Activated CD4-positive, alpha-beta T cell treated with anti-CD3 and anti-CD28 coated beads for 24 hours (primary cell): ENCODE results near the gene HGS.

Experiments
- DNase-seq, 2 donors: peaks; one replicate each; pipeline ENCODE4 v3.0.0-alpha.2; 2020; ENCODE audit warnings: low read depth in 2 of 2

The HGS gene, protein sequence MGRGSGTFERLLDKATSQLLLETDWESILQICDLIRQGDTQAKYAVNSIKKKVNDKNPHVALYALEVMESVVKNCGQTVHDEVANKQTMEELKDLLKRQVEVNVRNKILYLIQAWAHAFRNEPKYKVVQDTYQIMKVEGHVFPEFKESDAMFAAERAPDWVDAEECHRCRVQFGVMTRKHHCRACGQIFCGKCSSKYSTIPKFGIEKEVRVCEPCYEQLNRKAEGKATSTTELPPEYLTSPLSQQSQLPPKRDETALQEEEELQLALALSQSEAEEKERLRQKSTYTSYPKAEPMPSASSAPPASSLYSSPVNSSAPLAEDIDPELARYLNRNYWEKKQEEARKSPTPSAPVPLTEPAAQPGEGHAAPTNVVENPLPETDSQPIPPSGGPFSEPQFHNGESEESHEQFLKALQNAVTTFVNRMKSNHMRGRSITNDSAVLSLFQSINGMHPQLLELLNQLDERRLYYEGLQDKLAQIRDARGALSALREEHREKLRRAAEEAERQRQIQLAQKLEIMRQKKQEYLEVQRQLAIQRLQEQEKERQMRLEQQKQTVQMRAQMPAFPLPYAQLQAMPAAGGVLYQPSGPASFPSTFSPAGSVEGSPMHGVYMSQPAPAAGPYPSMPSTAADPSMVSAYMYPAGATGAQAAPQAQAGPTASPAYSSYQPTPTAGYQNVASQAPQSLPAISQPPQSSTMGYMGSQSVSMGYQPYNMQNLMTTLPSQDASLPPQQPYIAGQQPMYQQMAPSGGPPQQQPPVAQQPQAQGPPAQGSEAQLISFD

DNA sequence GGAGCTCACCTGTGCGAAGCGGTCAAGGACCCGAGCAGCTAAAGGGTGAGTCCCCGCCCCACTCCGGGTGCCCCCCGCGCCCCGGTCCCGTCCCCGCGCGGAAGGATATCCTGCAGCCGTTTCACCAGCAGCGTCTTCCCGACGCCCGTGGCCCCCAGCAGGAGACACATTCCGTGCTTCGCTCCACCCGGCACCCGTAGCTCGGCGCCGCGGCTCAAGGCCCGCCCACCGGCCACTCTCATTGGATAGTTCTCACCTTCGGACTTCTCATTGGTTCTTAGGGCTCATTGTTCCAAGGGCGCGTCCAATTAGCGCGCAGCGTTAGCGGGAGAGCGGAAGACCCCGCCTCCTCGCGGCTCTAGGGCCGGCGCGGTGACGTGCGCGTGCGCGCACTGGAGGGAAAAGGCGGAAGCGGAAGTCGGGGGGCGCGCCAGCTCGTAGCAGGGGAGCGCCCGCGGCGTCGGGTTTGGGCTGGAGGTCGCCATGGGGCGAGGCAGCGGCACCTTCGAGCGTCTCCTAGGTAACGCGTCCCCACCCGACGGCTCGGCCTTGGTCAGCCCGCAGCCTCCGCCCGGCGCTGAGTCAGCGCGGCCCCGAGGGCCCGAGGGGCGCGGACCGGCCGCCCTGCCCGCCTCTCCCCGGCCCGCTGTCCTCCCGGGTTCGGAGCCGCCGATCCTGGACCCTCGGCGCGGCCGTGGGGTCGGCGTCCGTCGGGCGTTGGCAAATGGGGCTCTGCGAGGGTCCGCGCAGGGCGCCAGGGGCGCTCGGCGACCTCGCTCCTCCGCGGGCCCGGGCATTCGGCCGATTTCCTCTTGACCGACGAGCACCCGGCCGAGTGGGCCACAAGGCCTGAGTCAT lies at the start of gene HGS, which contains the start of gene ARL16:
Gene HGS (plus strand): TSS at position 428 of the 858 bp plus-strand sequence. CDS start 56 bp downstream, at position 484.
Gene ARL16 (minus strand): TSS at position 214 of the 858 bp plus-strand sequence. CDS start 44 bp downstream, at position 170.
- peak; percentile 96 to 97 for DNase-seq

DNA sequence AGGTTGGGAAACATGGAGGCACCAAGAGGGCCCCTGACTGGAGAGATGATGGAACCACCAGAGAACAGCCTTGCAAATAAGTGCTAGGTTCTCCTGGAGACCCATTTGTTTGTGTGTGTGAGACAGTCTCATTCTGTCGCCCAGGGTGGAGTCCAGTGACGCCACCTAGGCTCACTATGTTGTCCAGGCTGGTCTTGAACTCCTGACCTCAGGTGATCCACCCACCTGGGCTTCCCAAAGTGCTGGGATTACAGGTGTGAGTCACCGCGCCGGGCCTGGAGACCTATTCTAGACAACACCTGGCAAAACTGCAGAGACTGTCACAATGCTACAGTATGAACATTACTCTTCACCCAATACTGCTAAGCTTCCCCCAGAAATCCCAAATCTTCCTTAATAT lies 48.4 kb upstream of the HGS start:
- DNase-seq: no peak

DNA sequence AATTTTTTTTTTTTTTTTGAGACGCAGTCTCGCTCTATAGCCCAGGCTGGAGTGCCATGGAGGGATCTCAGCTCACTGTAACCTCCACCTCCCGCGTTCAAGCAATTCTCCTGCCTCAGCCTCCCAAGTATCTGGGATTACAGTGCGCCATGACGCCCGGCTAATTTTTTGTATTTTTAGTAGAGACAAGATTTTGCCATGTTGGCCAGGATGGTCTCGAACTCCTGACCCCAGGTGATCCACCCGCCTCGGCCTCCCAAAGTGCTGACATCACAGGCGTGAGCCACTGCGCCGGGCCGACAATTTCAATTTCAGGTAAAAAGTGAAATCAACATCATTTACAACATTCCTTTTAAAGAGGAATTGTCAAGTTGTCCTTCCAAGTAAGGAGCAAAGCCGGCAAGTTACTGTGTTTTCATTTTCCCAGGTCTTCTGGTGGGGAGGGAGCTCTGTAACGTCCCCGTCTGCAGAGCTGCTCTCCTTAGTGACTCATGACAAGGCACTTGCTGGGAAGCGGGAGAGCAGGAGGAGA lies 47.8 kb upstream of the HGS start:
- DNase-seq: no peak

DNA sequence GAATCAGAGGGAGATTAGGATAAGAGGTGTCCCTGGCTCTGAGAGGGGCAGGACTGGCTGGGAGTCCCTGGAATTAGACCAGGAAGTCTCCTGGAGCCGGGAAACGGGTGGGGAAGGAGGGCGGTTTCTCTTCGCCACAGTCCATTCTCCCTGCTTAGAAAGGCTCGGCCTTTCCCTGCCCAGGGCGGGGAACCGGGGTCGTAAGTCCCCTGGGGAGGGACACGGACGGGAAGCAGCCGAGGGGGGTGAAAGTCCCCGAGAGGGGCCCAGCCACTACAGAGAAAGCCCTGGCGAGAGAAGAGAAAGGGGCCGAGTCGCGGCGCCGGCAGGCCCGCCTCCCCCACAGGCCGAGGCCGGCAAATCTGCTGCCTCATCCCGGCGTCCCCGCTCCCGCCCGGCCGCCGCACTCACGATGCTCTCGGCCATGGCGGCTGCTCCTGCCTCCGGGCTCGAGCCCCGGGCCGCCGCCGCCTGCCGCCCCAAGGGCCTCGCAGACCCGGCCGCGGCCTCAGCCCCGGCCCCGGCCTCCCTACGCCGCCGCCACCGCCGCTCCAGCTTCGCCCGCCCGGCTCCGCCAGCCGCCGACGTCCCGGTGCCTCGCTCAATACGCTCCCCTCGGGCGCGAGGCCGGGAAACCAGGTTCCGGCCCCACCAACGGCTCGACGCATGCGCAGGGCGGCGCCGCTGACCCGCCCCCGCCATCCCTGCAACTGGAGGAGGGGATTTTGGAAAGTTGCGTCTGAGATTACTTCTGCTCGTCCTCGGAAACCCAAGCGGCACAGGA lies 47.1 kb upstream of the HGS start, which contains the start of the genes NPLOC4 and TSPAN10:
Gene NPLOC4 (minus strand): TSS at position 608 of the 784 bp plus-strand sequence. CDS start 182 bp downstream, at position 426.
Gene TSPAN10 (plus strand): TSS at position 692 of the 784 bp plus-strand sequence. CDS start 5,217 bp downstream, outside the sequence.
- DNase-seq: peak; percentile 79 to 81

DNA sequence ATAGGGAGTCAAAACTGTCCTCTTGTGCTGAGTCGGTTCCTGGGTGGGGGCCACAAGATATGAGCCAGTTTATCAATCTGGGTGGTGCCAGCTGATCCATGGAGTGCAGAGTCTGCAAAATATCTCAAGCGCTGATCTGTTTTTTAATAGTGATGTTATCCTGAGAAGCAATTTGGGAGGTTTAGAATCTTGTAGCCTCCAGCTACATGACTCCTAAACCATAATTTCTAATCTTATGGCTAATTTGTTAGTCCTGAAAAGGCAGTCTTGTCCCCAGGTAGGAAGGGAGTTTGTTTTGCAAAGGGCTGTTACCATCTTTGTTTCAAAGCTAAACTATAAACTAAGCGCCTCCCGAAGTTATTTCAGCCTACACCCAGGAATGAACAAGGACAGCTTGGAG lies 45.1 kb upstream of the HGS start:
- no peak for DNase-seq

DNA sequence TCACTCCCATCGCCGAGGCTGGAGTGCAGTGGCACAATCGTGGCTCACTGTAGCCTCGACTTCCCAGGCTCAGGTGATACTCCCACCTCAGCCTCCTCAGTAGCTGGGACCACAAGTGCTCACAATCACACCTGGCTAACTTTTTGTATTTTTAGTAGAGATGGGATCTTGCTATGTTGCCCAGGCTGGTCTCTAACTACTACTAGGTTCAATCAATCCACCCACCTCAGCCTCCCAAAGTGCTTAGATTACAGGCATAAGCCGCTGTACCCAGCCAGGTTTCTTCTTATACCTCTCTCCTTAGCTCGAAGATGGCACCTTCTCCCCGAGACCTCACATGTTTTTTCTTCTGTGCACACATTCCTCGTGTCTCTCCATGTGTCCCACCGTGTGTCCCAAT lies 43.8 kb upstream of the HGS start:
- no peak for DNase-seq

DNA sequence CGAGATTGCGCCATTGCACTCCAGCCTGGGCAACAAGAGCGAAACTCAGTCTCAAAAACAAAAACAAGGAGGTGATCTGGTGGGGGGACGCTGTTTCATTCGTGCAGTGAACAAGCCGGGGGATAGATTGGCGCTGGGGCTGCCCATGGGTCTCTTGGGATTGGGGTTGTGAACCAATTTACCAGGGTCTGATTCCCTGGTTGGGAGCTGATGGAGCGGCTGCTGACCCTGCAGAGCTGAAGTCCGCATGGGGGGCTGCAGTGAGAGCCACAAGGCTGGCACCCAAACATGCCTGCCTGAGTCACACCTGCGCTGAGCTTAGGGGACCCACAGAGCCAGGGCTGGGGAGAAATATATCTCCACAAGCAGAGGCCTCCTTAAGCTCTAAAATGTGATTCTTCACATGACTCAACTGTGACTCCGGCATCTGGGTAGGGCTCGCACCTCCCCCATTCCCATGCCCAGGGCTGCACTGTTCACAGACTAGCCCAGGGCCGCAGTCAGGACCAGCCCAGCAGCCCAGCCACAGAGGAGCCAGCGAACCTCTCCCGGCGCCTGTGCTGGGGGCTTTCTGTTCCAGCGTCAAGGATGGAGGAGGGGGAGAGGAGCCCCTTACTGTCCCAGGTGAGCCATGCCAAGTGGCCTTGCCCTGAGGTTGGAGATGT lies 41.9 kb upstream of the HGS start:
- DNase-seq: no peak

DNA sequence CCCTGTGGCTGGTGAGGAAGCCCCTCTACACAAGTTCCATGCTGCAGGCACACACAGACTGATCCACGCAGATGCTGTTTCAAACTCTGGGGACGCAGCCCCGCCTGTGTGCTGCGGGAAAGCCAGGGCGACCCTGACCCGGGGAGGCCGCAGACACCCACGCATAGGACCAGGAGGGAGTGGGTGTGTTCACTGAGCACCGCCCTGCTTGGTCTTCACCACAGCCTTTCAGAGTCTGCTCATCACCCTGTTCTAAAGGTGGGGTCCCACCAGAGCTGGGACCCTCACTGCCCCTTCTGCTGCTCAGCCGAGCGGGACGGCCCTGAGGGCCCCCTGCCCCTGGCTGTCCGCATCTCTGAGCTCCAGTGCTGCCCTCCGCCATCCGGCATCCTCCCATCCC lies 39.3 kb upstream of the HGS start:
- no peak for DNase-seq

DNA sequence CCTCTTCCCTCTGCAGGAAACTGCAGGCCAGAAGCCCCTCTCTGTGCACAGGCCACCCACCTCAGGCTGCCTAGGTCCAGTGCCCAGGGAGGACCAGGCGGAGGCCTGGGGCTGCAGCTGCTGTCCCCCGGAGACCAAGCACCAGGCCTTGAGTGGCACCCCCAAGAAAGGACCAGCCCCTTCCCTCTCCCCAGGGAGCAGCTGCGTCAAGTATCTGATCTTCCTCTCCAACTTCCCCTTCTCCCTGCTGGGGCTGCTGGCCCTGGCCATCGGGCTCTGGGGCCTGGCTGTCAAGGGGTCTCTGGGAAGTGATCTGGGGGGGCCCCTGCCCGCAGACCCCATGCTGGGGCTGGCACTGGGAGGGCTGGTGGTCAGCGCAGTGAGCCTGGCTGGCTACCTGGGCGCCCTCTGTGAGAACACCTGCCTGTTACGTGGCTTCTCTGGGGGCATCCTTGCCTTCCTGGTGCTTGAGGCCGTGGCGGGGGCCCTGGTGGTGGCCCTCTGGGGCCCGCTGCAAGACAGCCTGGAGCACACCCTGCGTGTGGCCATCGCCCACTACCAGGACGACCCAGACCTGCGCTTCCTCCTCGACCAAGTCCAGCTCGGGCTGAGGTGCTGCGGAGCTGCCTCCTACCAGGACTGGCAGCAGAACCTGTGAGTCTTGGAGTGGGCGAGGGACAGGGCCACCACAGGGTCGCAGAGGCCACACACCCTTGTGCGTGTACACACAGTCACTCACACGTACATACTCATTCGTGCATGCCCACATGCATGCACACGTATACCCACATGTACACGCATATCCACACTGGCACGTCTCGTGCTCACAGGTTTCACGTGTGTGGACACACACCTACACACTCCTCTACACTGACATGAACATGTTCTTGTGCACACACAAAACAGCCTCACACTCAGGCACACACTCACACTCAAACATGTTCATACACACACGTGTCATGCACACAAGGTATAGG lies 38.5 kb upstream of the HGS start:
- no peak for DNase-seq

DNA sequence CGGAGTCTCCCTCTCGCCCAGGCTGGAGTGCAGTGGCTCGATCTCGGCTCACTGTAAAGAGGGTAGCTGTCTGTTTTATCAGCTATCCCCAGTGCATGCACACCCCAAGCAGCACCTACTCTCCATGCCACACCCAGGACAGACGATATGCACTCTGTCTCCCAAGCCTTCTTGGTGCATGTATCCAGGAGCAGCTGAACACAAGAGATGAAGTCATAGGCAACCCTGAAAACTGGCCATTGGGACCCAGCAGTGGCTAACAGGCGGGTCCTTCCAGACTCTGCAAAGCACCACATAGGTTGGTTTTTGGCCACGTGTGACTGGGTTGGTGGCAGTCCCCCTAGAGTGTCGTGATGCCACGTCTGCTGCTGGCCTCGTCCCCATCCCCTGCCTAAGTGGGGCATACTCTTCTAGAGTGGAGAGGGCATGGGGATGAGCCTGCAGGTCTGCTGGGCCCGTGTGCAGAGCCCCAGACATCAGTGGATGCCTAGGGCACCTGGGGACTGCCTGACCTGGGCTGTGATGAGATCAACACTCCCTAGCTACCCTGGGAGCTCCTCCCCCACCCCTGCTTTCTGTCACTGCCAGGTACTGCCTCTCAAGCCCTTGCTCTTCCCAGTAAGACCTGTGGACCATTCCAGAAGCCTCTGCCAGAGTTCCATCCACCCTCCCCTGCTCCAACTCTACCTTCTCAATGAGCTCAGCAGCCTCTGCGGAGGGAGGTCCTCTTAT lies 36.8 kb upstream of the HGS start:
- no peak for DNase-seq

DNA sequence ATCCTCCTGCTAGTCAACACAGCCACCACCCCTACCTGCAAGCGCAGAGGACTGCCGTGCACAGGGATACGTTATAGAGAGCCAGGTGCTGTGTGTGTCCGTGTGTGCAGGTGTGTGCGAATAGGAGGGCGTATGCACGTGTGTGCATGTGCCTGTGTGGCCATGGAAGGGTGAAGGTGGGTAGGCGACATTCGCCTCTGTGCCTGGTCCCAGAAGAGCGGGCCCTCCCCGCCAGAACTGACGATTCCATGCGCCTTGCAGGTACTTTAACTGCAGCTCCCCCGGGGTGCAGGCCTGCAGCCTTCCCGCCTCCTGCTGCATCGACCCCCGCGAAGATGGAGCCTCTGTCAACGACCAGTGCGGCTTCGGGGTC lies 36.2 kb upstream of the HGS start:
- DNase-seq: no peak

DNA sequence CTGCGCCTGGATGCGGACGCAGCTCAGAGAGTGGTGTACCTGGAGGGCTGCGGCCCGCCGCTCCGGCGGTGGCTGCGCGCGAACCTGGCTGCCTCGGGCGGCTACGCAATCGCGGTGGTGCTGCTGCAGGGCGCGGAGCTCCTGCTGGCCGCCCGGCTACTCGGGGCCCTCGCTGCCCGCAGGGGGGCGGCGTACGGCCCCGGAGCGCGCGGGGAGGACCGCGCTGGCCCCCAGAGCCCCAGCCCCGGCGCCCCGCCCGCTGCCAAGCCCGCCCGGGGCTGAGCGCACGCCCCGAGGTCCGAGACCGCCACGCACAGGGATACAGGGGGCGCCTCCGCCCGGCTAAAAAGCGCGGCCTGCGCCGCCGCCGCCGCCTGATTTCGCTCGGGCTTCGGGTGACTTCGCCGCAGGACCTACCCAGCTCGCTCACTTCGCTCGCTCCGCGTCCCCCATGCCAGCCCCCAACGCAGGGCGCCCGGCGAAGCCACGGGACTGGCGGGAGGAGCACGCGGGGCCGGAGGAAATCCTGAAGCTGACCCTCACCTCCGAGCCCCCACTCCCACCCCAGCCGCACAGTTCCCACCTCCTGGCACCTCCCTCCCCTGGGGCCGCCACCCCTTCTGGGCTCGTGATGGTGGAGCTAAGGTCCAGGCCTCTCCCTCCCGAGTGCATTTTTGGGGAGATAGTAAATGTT lies 35.7 kb upstream of the HGS start:
- no peak for DNase-seq

DNA sequence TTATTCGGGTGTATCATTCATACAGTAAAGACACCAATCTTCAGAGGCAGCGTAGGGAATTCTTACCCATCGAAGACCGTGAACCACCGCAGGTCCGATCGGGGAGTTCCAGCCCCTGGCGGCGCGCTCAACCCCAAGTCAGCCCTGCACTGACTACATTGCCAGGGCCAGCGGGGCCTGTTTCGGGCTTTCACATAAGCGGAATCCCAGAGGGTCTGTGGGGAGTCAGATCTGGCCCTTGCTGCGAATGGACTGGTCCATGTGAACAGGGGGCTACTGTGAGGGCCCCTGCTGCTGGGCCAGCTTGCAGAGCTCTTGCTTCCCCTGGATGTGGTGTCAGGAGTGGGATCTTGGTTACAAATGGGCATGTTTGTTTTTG lies 35.1 kb upstream of the HGS start:
- DNase-seq: no peak

DNA sequence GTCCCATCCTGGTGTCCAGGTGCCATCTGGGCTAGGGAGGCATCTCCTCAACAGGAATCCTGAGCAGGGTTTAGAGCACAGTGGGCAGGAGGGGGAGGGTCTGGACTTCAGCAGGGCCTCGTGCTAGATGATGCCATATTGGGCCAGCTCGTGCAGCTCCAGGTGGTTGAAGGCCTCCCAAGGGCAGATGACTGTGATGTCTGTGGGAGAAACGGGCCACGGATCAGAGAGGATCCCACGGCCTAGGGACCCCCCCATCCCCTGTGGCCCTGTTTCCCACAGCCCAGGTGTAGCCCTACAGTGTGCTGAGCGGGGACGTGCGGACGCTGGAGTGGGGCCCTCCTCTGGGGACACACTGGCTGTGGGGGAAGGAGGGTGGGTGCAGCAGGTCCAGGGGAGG lies 32.9 kb upstream of the HGS start:
- DNase-seq: no peak

DNA sequence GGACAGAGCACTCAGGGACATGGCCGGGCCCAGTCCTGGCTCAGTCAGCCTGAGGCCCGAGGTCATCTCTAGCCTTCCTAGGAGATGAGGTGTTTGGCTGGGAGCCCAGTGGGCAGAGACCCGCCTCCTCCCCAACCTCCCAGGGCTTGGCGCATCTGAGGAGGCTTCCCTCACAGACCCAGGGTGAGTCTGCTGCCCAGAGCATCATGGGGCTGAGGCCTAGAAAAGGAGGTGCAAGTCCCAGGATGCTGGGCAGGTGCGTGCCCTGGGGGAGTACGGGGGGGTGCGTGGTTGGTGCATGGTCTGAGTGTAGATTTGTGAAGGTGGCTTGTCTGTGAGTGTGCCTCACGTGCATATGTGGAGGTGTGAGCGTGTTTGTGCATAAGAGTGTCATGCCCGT lies 32.1 kb upstream of the HGS start:
- DNase-seq: no peak

DNA sequence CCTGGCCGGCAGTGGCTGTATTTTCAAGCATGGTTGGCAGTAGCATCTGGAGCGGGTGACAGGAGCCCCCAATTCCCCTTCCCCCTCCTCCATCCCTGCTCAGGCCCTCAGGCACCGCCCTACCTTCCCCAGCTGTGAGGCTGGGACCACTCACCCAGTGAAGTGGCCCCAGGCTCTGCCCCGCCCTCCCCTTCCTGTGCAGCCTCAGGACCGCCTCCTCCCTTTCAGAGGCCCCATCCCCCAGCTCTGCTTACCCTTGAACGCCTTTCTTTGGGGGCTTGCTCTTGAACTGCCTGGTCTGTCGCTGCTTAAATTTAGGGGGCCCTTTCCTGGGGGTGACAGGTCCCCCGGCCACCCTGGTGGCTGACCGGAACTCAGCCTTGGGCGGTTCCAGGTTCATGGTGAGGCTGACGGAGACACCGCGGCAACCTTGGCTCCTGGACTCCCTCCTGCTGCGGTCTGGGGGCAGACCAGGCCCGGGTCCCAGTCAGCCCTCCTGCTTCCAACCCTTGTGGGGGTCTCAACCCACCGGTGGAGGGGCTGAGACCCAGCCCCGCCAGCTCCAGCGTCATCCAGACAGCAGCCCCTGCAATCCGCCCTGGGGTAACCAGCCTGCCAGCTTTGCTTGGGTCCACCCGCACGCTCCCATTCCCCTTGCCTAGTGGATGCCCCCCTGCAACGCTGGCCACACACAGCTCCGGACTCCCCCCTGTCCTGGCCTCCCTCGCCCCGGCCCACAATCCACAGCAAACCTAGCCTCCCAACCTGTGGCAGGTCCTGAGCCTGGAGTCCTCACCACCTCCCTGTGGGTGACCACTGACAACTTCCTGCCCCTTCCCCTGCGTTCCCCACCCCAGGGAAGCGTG lies 30.7 kb upstream of the HGS start:
- no peak for DNase-seq
